K562 (cell line): Measurements from ENCODE around the gene MICAL2. TPM values are rescaled to one million over a fixed set of nuclear protein-coding genes. Genes with fewer than 3 reads are reported as not detected.

Source experiments
- ATF1 ChIP-seq, 2 experiments: fragments of 450-650 bp in 1 of 2; IDR thresholded peaks; 2 replicates each; pipeline ENCODE4 v1.6.1; 2016; ENCODE audit warnings: missing compliant biosample characterization in 1 of 2, missing genetic modification characterization in 1 of 2
- CBFA2T3 ChIP-seq: fragments of 450-650 bp; IDR thresholded peaks from 2 replicates; pipeline ENCODE4 v1.6.1; 2017
- CEBPB ChIP-seq: fragments of 450-650 bp; IDR thresholded peaks from 2 replicates; pipeline ENCODE4 v1.6.1; 2016; ENCODE audit warnings: missing genetic modification characterization, missing compliant biosample characterization
- CHD1 ChIP-seq: fragments of 200-600 bp; sonication (generic); IDR thresholded peaks from one replicate; pipeline ENCODE4 v1.6.1; 2012; ENCODE audit warnings: mild to moderate bottlenecking, moderate library complexity, low read length, inconsistent platforms
- EP300 ChIP-seq: IDR thresholded peaks from 2 replicates; pipeline ENCODE4 v1.6.1; 2012; ENCODE audit warnings: low read length, improper control_type of control experiment
- GABPB1 ChIP-seq: sonication (generic); formaldehyde crosslinking; IDR thresholded peaks from 2 replicates; pipeline ENCODE4 v1.8.0; 2022; ENCODE audit warnings: mild to moderate bottlenecking, missing genetic modification reagents
- HNRNPL ChIP-seq: fragments of 200-400 bp; formaldehyde crosslinking; IDR thresholded peaks from 2 replicates; pipeline ENCODE4 v1.6.1; 2017; ENCODE audit warnings: low read depth, mild to moderate bottlenecking, low read length
- JUNB ChIP-seq: fragments of 450-650 bp; formaldehyde crosslinking; conservative IDR thresholded peaks from 2 replicates; pipeline ENCODE4 v1.4.0; 2020; ENCODE audit warnings: mild to moderate bottlenecking
- LEF1 ChIP-seq: fragments of 450-650 bp; IDR thresholded peaks from 2 replicates; pipeline ENCODE4 v1.6.1; 2016; ENCODE audit warnings: mild to moderate bottlenecking
- MECOM ChIP-seq: fragments of 250-450 bp; sonication (Bioruptor Pico); IDR thresholded peaks from 2 replicates; pipeline ENCODE4 v1.8.0; 2022; ENCODE audit warnings: inconsistent platforms
- MEIS2 ChIP-seq: fragments of 450-650 bp; IDR thresholded peaks from 2 replicates; pipeline ENCODE4 v1.6.1; 2014; ENCODE audit warnings: mild to moderate bottlenecking; ENCODE audit not compliant: partially characterized antibody
- MTA1 ChIP-seq: fragments of 450-650 bp; IDR thresholded peaks from 2 replicates; pipeline ENCODE4 v1.6.1; 2017; ENCODE audit warnings: borderline replicate concordance
- MTF1 ChIP-seq: fragments of 250-450 bp; sonication (Bioruptor Pico); IDR thresholded peaks from 2 replicates; pipeline ENCODE4 v1.9.0; 2021; ENCODE audit warnings: moderate library complexity, mild to moderate bottlenecking, inconsistent platforms, borderline replicate concordance
- NFYB ChIP-seq: IDR thresholded peaks from 2 replicates; pipeline ENCODE4 v1.6.1; 2011; ENCODE audit warnings: mild to moderate bottlenecking, moderate library complexity; ENCODE audit not compliant: insufficient read length; ENCODE audit errors: extremely low read depth
- NR1H2 ChIP-seq: sonication (generic); formaldehyde crosslinking; IDR thresholded peaks from 2 replicates; pipeline ENCODE4 v1.4.0; 2020; ENCODE audit warnings: mild to moderate bottlenecking, missing genetic modification reagents
- NR2C2 ChIP-seq, 2 experiments: fragments of 200-800 bp in 1 of 2; sonication (Bioruptor generic) in 1 of 2; sonication (generic) in 1 of 2; formaldehyde crosslinking in 1 of 2; IDR thresholded peaks; 2 replicates each; pipeline versions ENCODE4 v1.6.1 to v1.8.0; 2016 to 2022; ENCODE audit warnings: mild to moderate bottlenecking in 1 of 2, missing compliant biosample characterization in 1 of 2, missing genetic modification characterization in 1 of 2, missing genetic modification reagents in 1 of 2
- NR2F6 ChIP-seq: fragments of 450-650 bp; formaldehyde crosslinking; IDR thresholded peaks from 2 replicates; pipeline ENCODE4 v1.4.0; 2020; ENCODE audit warnings: mild to moderate bottlenecking
- POLR2AphosphoS5 ChIP-seq: IDR thresholded peaks from 2 replicates; pipeline ENCODE4 v1.6.1; 2011; ENCODE audit warnings: mild to moderate bottlenecking, low read depth, low read length, moderate library complexity; ENCODE audit not compliant: control insufficient read depth, insufficient read depth
- POLR3G ChIP-seq: IDR thresholded peaks from 2 replicates; pipeline ENCODE4 v1.6.1; 2011; ENCODE audit not compliant: insufficient read length, insufficient replicate concordance; ENCODE audit errors: extremely low read depth
- RCOR1 ChIP-seq, 2 experiments: IDR thresholded peaks; 2 replicates each; pipeline ENCODE4 v1.6.1; 2012; ENCODE audit warnings: low read depth in 2 of 2, low read length in 2 of 2, borderline replicate concordance in 1 of 2, improper control_type of control experiment in 1 of 2
- SETDB1 ChIP-seq: IDR thresholded peaks from one replicate; pipeline ENCODE4 v1.6.1; 2012; ENCODE audit warnings: low read length, control low read depth, inconsistent platforms
- SMARCE1 ChIP-seq: fragments of 450-650 bp; IDR thresholded peaks from 2 replicates; pipeline ENCODE4 v1.7.1; 2016; ENCODE audit warnings: mild to moderate bottlenecking
- ZNF143 ChIP-seq: sonication (generic); formaldehyde crosslinking; IDR thresholded peaks from 2 replicates; pipeline ENCODE4 v1.9.0; 2022; ENCODE audit warnings: mild to moderate bottlenecking, missing genetic modification reagents
- ZNF239 ChIP-seq: fragments of 250-450 bp; sonication (Bioruptor Pico); IDR thresholded peaks from 2 replicates; pipeline ENCODE4 v1.4.0; 2020; ENCODE audit warnings: mild to moderate bottlenecking
- ZNF766 ChIP-seq: fragments of 200-800 bp; sonication (Bioruptor generic); conservative IDR thresholded peaks from 2 replicates; pipeline ENCODE4 v1.6.1; 2016; ENCODE audit warnings: missing genetic modification characterization, missing compliant biosample characterization
- ZNF77 ChIP-seq: fragments of 250-450 bp; sonication (Bioruptor Pico); IDR thresholded peaks from 2 replicates; pipeline ENCODE4 v1.5.0; 2020
- polyA plus RNA-seq, 8 experiments: library from polyadenylated mRNA; depleted of rRNA in 4 of 8; stranded (reverse) in 5 of 8; unstranded in 3 of 8; fragments of >200 nt; fragmentation: Nextera tagmentation in 2 of 8; fragmentation: Illumina TruSeq in 1 of 8; extraction: Ambion mirVana in 2 of 8; extraction: Trizol in 1 of 8; gene quantifications; 2 replicates each; pipeline versions ENCODE4 v1.2.1 to v1.2.3, GENCODE V29; 2011 to 2014; ENCODE audit warnings: inconsistent platforms in 1 of 8, missing spikeins in 1 of 8
- total RNA-seq, 7 experiments: library from RNA; depleted of rRNA in 6 of 7; stranded (reverse); fragments of >200 nt in 6 of 7; fragmentation: Illumina TruSeq in 2 of 7; extraction: Trizol in 2 of 7; gene quantifications; 2 replicates each; pipeline versions ENCODE4 v1.2.1 to v1.2.3, GENCODE V29; 2011 to 2021; ENCODE audit warnings: low replicate concordance in 1 of 7
- TF ChIP-seq, protein P1 (sequence below): fragments of 250-450 bp; sonication (Bioruptor Pico); IDR thresholded peaks from 2 replicates; pipeline ENCODE4 v1.8.0; 2022; ENCODE audit warnings: moderate library complexity, mild to moderate bottlenecking, inconsistent platforms

MICAL2 gene
- total and polyA plus RNA-seq, 9 of the 15 experiments (the other 6 are each of a cell fraction or from before 2014, with no cell fraction given) = 4.7 to 64.2 (median 33.6) TPM

- TF ChIP-seq, protein P1, sequence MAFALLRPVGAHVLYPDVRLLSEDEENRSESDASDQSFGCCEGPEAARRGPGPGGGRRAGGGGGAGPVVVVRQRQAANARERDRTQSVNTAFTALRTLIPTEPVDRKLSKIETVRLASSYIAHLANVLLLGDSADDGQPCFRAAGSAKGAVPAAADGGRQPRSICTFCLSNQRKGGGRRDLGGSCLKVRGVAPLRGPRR = no peak
- no peak for TF ChIP-seq POLR2AphosphoS5
- TF ChIP-seq MECOM (CRISPR knock-in tag) = peak; percentile 53; the same call in 1 of the 2 replicates
- no peak for TF ChIP-seq NR2C2 (CRISPR knock-in tag; IDR thresholded peaks at IDR 0.05)
- TF ChIP-seq NR2C2 (tag; IDR thresholded peaks at IDR 0.05) = peak; percentile 17; the same call in 1 of the 2 replicates
- TF ChIP-seq MTF1 = no peak
- TF ChIP-seq LEF1 = peak; percentile 49; the same call in 1 of the 2 replicates
- TF ChIP-seq NFYB = no peak
- no peak for TF ChIP-seq HNRNPL
- TF ChIP-seq SETDB1 = no peak
- TF ChIP-seq ATF1 (CRISPR knock-in tag; IDR thresholded peaks at IDR 0.05) = no peak
- no peak for TF ChIP-seq ATF1 (tag; IDR thresholded peaks at IDR 0.05)
- no peak for TF ChIP-seq ZNF77 (CRISPR knock-in tag)
- TF ChIP-seq NR2F6 (CRISPR knock-in tag) = no peak
- no peak for TF ChIP-seq RCOR1 (IDR thresholded peaks at IDR 0.05; ENCODE audit: borderline replicate concordance in 1 of 2, low read depth in 2 of 2, low read length in 2 of 2)
- peak; percentile 57; the same call in 1 of the 2 replicates for TF ChIP-seq SMARCE1
- TF ChIP-seq CEBPB = no peak
- TF ChIP-seq MEIS2 = peak; percentile 67
- TF ChIP-seq POLR3G = no peak
- no peak for TF ChIP-seq CHD1
- no peak for TF ChIP-seq MTA1
- TF ChIP-seq ZNF766 = peak; percentile 53; the same call in 1 of the 2 replicates
- TF ChIP-seq EP300 = peak; percentile 38
- 0 out of 2 replicates have a peak, but pooled peaks have one; percentile 13 for TF ChIP-seq JUNB (CRISPR knock-in tag)
- TF ChIP-seq ZNF143 = no peak
- no peak for TF ChIP-seq NR1H2 (CRISPR knock-in tag)
- no peak for TF ChIP-seq CBFA2T3
- 0 out of 2 replicates have a peak, but pooled peaks have one; percentile 16 for TF ChIP-seq GABPB1
- TF ChIP-seq ZNF239 = no peak; the same call in 1 of the 2 replicates
Observed at GRCh38 chr11:12174477-12175143, 64.2 kb downstream of the MICAL2 start (continued).
